OCI-LY3 (cell line): ENCODE measurements around the gene ABCD4.
"Not testable (repeated sequence)": the region's sequence is repeated elsewhere in the genome, so short reads cannot be mapped to it uniquely, and the experiment has no call there.

Source experiments
- H2AFZ ChIP-seq: fragments of 200-600, 300-600 bp; shearing (Covaris generic); 2 replicates; pipeline ENCODE4 v1.6.0; 2014; ENCODE audit warnings: antibody characterized with exemption, low read depth, low read length
- H3K27ac ChIP-seq: fragments of 200-600, 300-600 bp; sonication (generic); 2 replicates; pipeline ENCODE4 v1.5.1; 2014; ENCODE audit warnings: mild to moderate bottlenecking, low read length, moderate library complexity, mixed read lengths
- H3K27me3 ChIP-seq: fragments of 200-600, 300-600 bp; sonication (generic); 2 replicates; pipeline ENCODE4 v1.6.1; 2014; ENCODE audit warnings: low read depth, low read length, mixed read lengths
- H3K36me3 ChIP-seq: fragments of 200-600, 300-600 bp; sonication (generic); replicated peaks from 2 replicates; pipeline ENCODE3; 2014; ENCODE audit warnings: low read depth, low read length, mixed read lengths
- H3K4me1 ChIP-seq: fragments of 300-600, 200-600 bp; sonication (generic); 2 replicates; pipeline ENCODE4 v1.6.1; 2014; ENCODE audit warnings: low read length, mixed read lengths
- H3K4me2 ChIP-seq: fragments of 200-600, 300-600 bp; sonication (generic); 2 replicates; pipeline ENCODE4 v1.6.1; 2014; ENCODE audit warnings: low read length, mixed read lengths
- H3K4me3 ChIP-seq: fragments of 300-600, 200-600 bp; sonication (generic); 2 replicates; pipeline ENCODE4 v1.5.1; 2014; ENCODE audit warnings: antibody characterized with exemption, mild to moderate bottlenecking, low read length, moderate library complexity
- H3K79me2 ChIP-seq: fragments of 300-600, 200-600 bp; shearing (Covaris generic); 2 replicates; pipeline ENCODE4 v1.6.1; 2014; ENCODE audit warnings: mild to moderate bottlenecking, low read length, mixed read lengths
- H3K9ac ChIP-seq: fragments of 300-600, 200-600 bp; shearing (Covaris generic); 2 replicates; pipeline ENCODE4 v1.6.0; 2014; ENCODE audit warnings: mild to moderate bottlenecking, low read length, moderate library complexity
- H3K9me3 ChIP-seq: fragments of 200-600, 300-600 bp; shearing (Covaris generic); 2 replicates; pipeline ENCODE4 v1.6.1; 2014; ENCODE audit warnings: low read length, mixed read lengths; ENCODE audit not compliant: insufficient read depth
- H4K20me1 ChIP-seq: fragments of 200-600, 300-600 bp; sonication (generic); 2 replicates; pipeline ENCODE4 v1.6.1; 2016; ENCODE audit warnings: low read length, mixed read lengths; ENCODE audit not compliant: insufficient read depth
- CTCF ChIP-seq: fragments of 200-600, 300-600 bp; sonication (generic); IDR thresholded peaks from 2 replicates; pipeline ENCODE4 v1.5.1; 2014; ENCODE audit warnings: antibody characterized with exemption, low read length, low read depth
- EZH2phosphoT487 ChIP-seq: fragments of 200-600 bp; shearing (Covaris generic); IDR thresholded peaks from 2 replicates; pipeline ENCODE4 v1.6.1; 2018; ENCODE audit warnings: antibody characterized with exemption, mixed run types, low read depth

ABCD4 gene

GRCh38 chr14:74271365-74271764 lies 31.4 kb downstream of the ABCD4 start:
- H3K9ac ChIP-seq = no peak overlapping the region
- no peaks in the 10 kb centered on the region for H3K79me2 ChIP-seq
- no peak overlapping the region for H2AFZ ChIP-seq
- no peak overlapping the region for H3K27ac ChIP-seq
- TF ChIP-seq CTCF = no peak
- TF ChIP-seq EZH2phosphoT487 = no peak
- no peak overlapping the region for H3K4me3 ChIP-seq
- H3K9me3 ChIP-seq = no peaks in the 10 kb centered on the region
- no peaks in the 10 kb centered on the region for H3K36me3 ChIP-seq
- no peaks in the 10 kb centered on the region for H4K20me1 ChIP-seq
- H3K4me1 ChIP-seq = no peaks in the 10 kb centered on the region
- H3K4me2 ChIP-seq = no peak overlapping the region
- H3K27me3 ChIP-seq = no peaks in the 10 kb centered on the region

GRCh38 chr14:74270382-74271177 lies 32.2 kb downstream of the ABCD4 start:
- not testable (repeated sequence) for H3K79me2 ChIP-seq, H3K27ac ChIP-seq, H3K4me2 ChIP-seq, H4K20me1 ChIP-seq, H3K36me3 ChIP-seq, H3K4me3 ChIP-seq, H3K9me3 ChIP-seq, H3K4me1 ChIP-seq, H2AFZ ChIP-seq, H3K27me3 ChIP-seq, H3K9ac ChIP-seq

DNA sequence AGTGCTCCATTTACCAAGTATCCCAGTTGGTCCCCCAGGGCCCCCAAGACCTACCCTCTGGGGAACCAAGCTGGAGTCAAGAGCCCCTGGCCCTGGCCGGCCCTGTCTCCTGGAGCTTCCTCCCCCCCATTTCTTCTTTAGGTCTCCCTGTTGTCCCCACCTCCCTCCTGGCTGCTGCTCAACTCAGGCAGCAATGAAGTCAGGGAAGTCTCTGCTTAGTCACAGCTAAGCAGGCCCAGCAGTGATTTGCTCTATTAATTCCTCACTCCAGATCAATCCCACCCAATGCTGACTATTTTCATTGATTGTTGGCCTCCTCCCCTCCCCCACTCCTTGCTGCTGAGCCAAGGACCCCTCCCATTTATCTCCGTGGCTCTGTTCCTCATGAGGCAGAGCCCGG lies 35.1 kb downstream of the ABCD4 start:
- no peaks in the 10 kb centered on the region for H3K4me1 ChIP-seq
- H3K9me3 ChIP-seq = no peaks in the 10 kb centered on the region
- H3K9ac ChIP-seq = no peak overlapping the region
- no peaks in the 10 kb centered on the region for H4K20me1 ChIP-seq
- H3K79me2 ChIP-seq = no peaks in the 10 kb centered on the region
- H3K4me2 ChIP-seq = no peak overlapping the region
- H3K27ac ChIP-seq = no peak overlapping the region
- no peaks in the 10 kb centered on the region for H3K36me3 ChIP-seq
- H3K27me3 ChIP-seq = no peaks in the 10 kb centered on the region
- no peak overlapping the region for H3K4me3 ChIP-seq
- no peak for TF ChIP-seq EZH2phosphoT487
- no peak for TF ChIP-seq CTCF
- no peak overlapping the region for H2AFZ ChIP-seq

DNA sequence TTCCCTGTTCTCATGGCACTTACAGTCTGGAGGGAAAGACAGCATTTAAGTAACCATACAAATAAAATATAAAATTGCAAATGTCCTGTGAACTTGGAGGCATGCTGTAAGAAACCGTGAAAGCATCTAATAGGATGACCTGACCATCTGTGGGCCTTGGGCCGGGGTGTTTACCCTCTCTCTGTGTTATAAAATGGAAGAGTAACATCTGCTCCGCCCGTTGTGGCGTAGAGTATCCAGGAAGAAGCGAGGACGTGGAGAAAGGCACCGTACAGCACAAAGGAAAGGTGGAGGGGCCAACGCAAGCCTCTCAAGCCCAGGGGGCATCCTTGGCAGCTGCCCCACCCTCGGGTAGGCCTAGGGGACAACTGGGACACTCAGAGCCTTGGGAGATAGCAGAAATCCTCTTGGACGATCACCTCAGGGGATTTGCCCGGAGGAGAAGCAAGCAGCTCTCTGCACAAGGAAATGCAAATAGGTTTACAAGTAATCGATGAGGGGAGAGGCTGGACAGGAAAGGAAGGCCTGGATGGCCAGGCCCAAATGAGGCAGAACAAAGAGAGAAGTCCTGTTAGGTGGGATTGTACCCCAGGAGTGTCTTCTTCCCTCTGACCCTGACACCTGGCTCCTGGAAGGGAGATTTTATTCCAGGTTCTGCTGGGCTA lies 37.3 kb downstream of the ABCD4 start:
- no peak overlapping the region for H2AFZ ChIP-seq
- no peak overlapping the region for H3K9ac ChIP-seq
- TF ChIP-seq CTCF (no peak), EZH2phosphoT487 (no peak)
- H3K79me2 ChIP-seq = no peaks in the 10 kb centered on the region
- H3K4me2 ChIP-seq = no peak overlapping the region
- no peaks in the 10 kb centered on the region for H3K9me3 ChIP-seq
- no peak overlapping the region for H3K4me3 ChIP-seq
- H3K4me1 ChIP-seq = no peaks in the 10 kb centered on the region
- H4K20me1 ChIP-seq = no peaks in the 10 kb centered on the region
- no peak overlapping the region for H3K27ac ChIP-seq
- H3K27me3 ChIP-seq = no peaks in the 10 kb centered on the region
- no peaks in the 10 kb centered on the region for H3K36me3 ChIP-seq
